Measurements from ENCODE around the gene NEK2. TPM values are rescaled to one million over a fixed set of nuclear protein-coding genes. Genes with fewer than 3 reads are reported as not detected.

Gene NEK2
- total and polyA plus RNA-seq, 8 donors: 0.05 to 0.55 (median 0.24) TPM; not detected in 2

DNA sequence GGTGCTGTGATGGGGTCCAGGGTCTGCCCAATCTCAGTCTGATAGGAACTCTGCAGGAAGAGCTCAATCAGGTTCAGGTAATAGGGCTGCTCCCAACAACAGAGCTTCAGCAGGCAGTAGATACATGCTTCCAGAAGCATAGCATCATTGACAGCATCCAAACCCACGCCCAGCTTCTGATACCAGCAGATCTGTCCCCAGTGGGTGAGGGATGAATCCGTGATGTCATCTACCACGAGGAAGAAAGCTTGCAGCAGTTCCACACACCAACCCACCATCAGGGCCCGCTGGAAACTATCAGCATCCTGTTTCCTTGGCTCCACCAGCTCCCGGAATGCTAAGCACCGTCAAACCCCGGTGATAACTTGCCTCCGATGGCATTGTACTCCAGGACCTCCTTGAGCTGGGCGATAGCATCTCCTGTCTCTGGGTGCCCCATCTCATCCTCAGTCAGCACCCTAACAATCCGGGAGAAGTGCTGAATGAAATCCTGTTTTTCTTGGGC, 14.7 kb downstream of the NEK2 start:
- no peak for ATAC-seq

DNA sequence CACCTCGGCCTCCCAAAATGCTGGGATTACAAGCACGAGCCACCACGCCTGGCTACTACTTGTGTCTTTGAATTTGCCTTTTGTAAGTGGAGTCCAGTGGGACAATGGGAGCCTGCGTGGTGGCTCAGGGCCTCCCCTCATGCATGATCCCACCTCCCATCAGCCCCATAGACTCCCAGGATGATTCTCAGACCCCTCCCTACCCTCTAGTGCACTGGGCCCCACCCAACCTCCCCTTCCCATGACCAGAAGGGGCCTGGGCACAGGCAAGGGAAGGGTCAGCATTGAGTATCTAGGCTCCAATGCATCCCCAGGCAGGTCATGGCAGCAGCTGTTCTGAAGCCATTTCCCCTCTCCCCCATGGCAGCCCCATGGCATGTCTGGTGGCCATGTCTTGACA, 18.7 kb downstream of the NEK2 start:
- DNase-seq (no peak), FAIRE-seq (no peak), ATAC-seq (no peak)
- intact Hi-C loops (cut with DNase I): loop anchor here in 1 of 3 donors (10.0 kb wide), 1 partner anchor 142 kb away; no protein-coding TSS in a partner anchor
- Histone ChIP-seq H3K9me3 (no peaks in the 10 kb centered on the region), H3K27me3 (no peaks in the 10 kb centered on the region), H3K27ac (no peak overlapping the region), H3K36me3 (no peaks in the 10 kb centered on the region), H3K4me3 (no peak overlapping the region), H3K4me1 (no peaks in the 10 kb centered on the region)
- 70 to 81% methylated on average over 4 of the region's 4 CpGs for WGBS, 2 donors
- TF ChIP-seq CTCF (IDR thresholded peaks at IDR 0.05): no peak

More for the DNA sequence above, 14.7 kb downstream of the NEK2 start:
- no peak for TF ChIP-seq CTCF (IDR thresholded peaks at IDR 0.05)
- DNase-seq (no peak), FAIRE-seq (no peak)
- Histone ChIP-seq H3K36me3 (no peaks in the 10 kb centered on the region), H3K9me3 (no peaks in the 10 kb centered on the region), H3K4me3 (no peak overlapping the region), H3K4me1 (no peaks in the 10 kb centered on the region), H3K27me3 (no peaks in the 10 kb centered on the region), H3K27ac (no peak overlapping the region)
- 87 to 92% methylated on average over 10 of the region's 10 CpGs for WGBS, 2 donors
- intact Hi-C loops (cut with DNase I): no loop called here

DNA sequence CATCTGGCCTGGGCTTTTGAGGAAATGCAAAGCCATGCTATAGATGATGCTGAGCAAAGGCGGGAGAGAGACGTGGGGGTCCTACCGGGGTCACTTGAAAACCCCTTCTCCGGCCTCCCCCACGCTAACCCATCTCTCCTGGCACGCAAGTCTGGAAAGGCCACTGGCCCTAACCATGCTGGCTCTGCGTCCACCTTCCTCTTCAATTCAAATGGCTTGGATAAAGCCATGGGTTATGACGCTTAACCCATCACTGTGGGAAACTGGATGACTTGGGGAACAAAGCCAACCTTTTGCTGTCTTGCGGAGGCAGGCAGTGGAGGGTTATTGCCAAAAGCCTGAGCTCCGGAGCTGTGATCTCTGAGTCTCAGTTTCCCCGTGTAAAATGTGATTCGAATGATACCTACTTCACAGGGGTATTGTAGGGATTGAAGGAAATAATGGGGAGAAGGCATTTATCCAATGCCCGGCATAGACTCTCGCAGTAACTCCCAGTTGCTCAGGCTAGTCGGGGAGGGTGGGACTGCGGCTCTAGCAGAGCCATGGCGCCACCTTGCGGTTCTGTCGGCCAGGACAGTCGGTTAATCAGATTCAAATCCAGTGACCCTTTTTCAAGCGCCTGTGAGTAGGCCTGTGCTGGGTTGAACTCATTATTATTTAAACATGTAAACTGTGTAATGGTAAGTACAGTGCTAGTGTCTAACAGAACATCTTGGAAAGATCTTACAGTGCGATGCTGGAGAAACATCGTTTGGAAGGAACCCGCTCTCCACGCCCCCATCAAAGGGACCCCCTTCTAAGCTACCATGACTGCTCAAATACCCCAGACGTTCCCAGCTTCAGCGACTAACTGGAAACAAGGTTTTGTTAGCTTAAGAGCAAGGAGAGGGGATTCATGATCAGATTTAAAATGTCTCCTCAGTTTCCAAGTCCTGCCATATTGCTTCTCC, 20.3 kb downstream of the NEK2 start:
- ATAC-seq (peak; percentile 97 to 100 (median 98)), DNase-seq (peak; percentile 79 to 98 (median 90)), FAIRE-seq (no peak)
- intact Hi-C loops (cut with DNase I): loop anchor here in 2 of 3 donors (5.0 to 10.0 kb wide), 2 partner anchors 78 to 140 kb away; partner anchors contain the start of gene SLC30A1 (in 1 of the 2)
- 29 to 32% methylated on average over 27 of the region's 27 CpGs for WGBS, 2 donors
- no peak overlapping the region for H3K27ac ChIP-seq
- no peaks in the 10 kb centered on the region for H3K36me3 ChIP-seq
- H3K27me3 ChIP-seq: no peaks in the 10 kb centered on the region
- H3K4me1 ChIP-seq: no peaks in the 10 kb centered on the region
- peak; percentile 76 to 91 (median 84) for TF ChIP-seq CTCF (IDR thresholded peaks at IDR 0.05)
- no peaks in the 10 kb centered on the region for H3K9me3 ChIP-seq
- H3K4me3 ChIP-seq: no peak overlapping the region

DNA sequence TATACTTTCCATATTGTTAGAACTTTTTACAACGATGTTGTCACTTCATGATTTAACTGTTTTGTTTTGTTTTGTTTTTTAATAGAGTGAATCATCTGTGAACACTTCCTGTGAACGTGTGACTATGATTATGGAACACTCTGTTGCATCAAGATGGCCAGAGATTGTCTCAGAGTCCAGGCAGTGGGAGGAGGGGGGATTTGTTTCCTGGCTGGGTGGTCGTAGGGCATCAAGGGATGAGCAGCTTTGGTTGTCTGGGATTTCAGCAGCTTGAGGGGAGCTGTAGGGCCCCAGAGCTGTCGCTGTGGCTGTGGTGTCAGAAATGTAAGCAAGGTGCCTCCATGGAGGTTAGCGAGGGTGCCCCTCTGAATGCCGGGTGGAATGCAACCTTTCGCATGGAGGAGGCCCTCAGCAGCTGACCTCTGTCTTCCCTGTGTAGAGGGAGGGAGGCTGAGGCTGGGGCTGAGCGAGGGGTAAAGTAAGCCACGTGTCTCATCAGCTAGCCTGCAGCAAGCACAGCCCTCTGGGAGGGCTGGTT, 21.4 kb downstream of the NEK2 start:
- no peak for ATAC-seq
- WGBS, 2 donors: 63 to 73% methylated on average over 9 of the region's 9 CpGs

More for the DNA sequence above, 21.4 kb downstream of the NEK2 start:
- TF ChIP-seq CTCF (IDR thresholded peaks at IDR 0.05): no peak
- FAIRE-seq (no peak), DNase-seq (no peak)
- no peaks in the 10 kb centered on the region for H3K27me3 ChIP-seq
- no peaks in the 10 kb centered on the region for H3K4me1 ChIP-seq
- no peak overlapping the region for H3K27ac ChIP-seq
- intact Hi-C loops (cut with DNase I): loop anchor here in 2 of 3 donors (5.0 to 10.0 kb wide), 2 partner anchors 77 to 139 kb away; partner anchors contain the start of gene SLC30A1 (in 1 of the 2)
- no peaks in the 10 kb centered on the region for H3K36me3 ChIP-seq
- no peak overlapping the region for H3K4me3 ChIP-seq
- H3K9me3 ChIP-seq: no peaks in the 10 kb centered on the region
